K562 (cell line): ENCODE measurements around the gene PRCD.

Experiments
- EGR1 ChIP-seq: fragments of 450-650 bp; conservative IDR thresholded peaks from 2 replicates; pipeline ENCODE4 v1.6.1; 2017; ENCODE audit warnings: mild to moderate bottlenecking
- EZH2 ChIP-seq: IDR thresholded peaks from 2 replicates; pipeline ENCODE4 v1.6.1; 2012; ENCODE audit warnings: low read depth, mild to moderate bottlenecking, inconsistent platforms, low read length, borderline replicate concordance
- HDAC2 ChIP-seq: fragments of 450-650 bp; IDR thresholded peaks from 2 replicates; pipeline ENCODE4 v1.6.1; 2016; ENCODE audit warnings: mild to moderate bottlenecking
- HMG20A ChIP-seq: fragments of 450-650 bp; formaldehyde crosslinking; conservative IDR thresholded peaks from 2 replicates; pipeline ENCODE4 v1.4.0; 2020; ENCODE audit warnings: mild to moderate bottlenecking, mixed read lengths
- JUND ChIP-seq, 2 experiments: IDR thresholded peaks; 2 replicates in 1 of 2; 3 replicates in 1 of 2; pipeline ENCODE4 v1.6.1; 2011; ENCODE audit warnings: borderline replicate concordance in 2 of 2, low read depth in 2 of 2, low read length in 2 of 2, improper control_type of control experiment in 1 of 2, missing biosample characterization in 1 of 2, missing genetic modification characterization in 1 of 2, missing genetic modification reagents in 1 of 2
- POLR2A ChIP-seq: fragments of 450-650 bp; conservative IDR thresholded peaks from 2 replicates; pipeline ENCODE4 v1.6.1; 2016
- TEAD4 ChIP-seq, 2 experiments: sonication (generic) in 1 of 2; formaldehyde crosslinking in 1 of 2; IDR thresholded peaks; 2 replicates each; pipeline versions ENCODE4 v1.6.1 to v1.8.0; 2012 to 2022; ENCODE audit warnings: borderline replicate concordance in 1 of 2, inconsistent platforms in 1 of 2, low read length in 1 of 2, mild to moderate bottlenecking in 1 of 2, missing genetic modification reagents in 1 of 2
- ZNF3 ChIP-seq: fragments of 250-450 bp; sonication (Bioruptor Pico); IDR thresholded peaks from 2 replicates; pipeline ENCODE4 v1.5.0; 2021; ENCODE audit warnings: mild to moderate bottlenecking, moderate library complexity
- TF ChIP-seq, protein P1 (sequence below), 3 experiments: IDR thresholded peaks in 2 of 3; conservative IDR thresholded peaks in 1 of 3; 2 replicates each; pipeline ENCODE4 v1.5.1; 2011 to 2012; ENCODE audit warnings: low read length in 3 of 3, mild to moderate bottlenecking in 3 of 3, control low read depth in 2 of 3, improper control_type of control experiment in 1 of 3, inconsistent platforms in 1 of 3, low read depth in 1 of 3, mixed read lengths in 1 of 3, moderate library complexity in 1 of 3; ENCODE audit not compliant: insufficient read depth in 2 of 3
- TF ChIP-seq, protein P2 (sequence below): sonication (generic); formaldehyde crosslinking; IDR thresholded peaks from 2 replicates; pipeline ENCODE4 v1.4.0; 2020; ENCODE audit warnings: mild to moderate bottlenecking, missing genetic modification reagents
- TF ChIP-seq, protein P3 (sequence below): sonication (generic); formaldehyde crosslinking; IDR thresholded peaks from 2 replicates; pipeline ENCODE4 v1.8.1; 2023; ENCODE audit warnings: mild to moderate bottlenecking, missing genetic modification reagents

DNA sequence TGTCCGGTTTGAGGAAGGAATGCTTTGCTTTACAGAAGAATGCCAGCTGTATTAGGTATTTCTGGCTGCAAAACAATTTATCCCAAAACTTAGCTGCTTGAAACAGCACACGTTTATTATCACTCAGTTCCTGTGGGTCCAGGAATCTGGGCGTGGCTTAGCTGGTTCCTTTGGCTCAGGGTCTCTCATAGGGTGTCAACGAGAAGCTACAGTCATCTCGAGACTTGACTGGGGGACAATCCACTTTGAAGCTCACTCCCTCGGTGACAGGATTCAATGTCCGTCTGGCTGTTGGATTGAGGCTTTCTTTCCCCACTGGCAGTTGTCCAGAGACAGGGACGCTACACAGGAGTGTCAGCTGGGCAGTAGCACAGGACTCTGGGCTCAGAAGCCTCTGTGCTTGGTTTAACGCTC is 29.0 kb upstream of the PRCD start:
- TF ChIP-seq, protein P1, sequence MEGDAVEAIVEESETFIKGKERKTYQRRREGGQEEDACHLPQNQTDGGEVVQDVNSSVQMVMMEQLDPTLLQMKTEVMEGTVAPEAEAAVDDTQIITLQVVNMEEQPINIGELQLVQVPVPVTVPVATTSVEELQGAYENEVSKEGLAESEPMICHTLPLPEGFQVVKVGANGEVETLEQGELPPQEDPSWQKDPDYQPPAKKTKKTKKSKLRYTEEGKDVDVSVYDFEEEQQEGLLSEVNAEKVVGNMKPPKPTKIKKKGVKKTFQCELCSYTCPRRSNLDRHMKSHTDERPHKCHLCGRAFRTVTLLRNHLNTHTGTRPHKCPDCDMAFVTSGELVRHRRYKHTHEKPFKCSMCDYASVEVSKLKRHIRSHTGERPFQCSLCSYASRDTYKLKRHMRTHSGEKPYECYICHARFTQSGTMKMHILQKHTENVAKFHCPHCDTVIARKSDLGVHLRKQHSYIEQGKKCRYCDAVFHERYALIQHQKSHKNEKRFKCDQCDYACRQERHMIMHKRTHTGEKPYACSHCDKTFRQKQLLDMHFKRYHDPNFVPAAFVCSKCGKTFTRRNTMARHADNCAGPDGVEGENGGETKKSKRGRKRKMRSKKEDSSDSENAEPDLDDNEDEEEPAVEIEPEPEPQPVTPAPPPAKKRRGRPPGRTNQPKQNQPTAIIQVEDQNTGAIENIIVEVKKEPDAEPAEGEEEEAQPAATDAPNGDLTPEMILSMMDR (IDR thresholded peaks at IDR 0.05 in 2 of 3, conservative IDR thresholded peaks at IDR 0.05 in 1 of 3; ENCODE audit: insufficient read depth in 2 of 3, low read depth in 1 of 3, low read length in 3 of 3): no peak
- TF ChIP-seq JUND (IDR thresholded peaks at IDR 0.05; ENCODE audit: borderline replicate concordance, low read depth, low read length) (no peak), JUND (tag; IDR thresholded peaks at IDR 0.05; ENCODE audit: borderline replicate concordance, low read depth, low read length) (no peak), POLR2A (no peak), HDAC2 (no peak), ZNF3 (CRISPR knock-in tag) (no peak), TEAD4 (IDR thresholded peaks at IDR 0.05; ENCODE audit: low read length) (no peak), TEAD4 (CRISPR knock-in tag; IDR thresholded peaks at IDR 0.05; ENCODE audit: borderline replicate concordance) (no peak), EGR1 (no peak), HMG20A (CRISPR knock-in tag) (no peak), EZH2 (no peak)
- TF ChIP-seq, protein P2, sequence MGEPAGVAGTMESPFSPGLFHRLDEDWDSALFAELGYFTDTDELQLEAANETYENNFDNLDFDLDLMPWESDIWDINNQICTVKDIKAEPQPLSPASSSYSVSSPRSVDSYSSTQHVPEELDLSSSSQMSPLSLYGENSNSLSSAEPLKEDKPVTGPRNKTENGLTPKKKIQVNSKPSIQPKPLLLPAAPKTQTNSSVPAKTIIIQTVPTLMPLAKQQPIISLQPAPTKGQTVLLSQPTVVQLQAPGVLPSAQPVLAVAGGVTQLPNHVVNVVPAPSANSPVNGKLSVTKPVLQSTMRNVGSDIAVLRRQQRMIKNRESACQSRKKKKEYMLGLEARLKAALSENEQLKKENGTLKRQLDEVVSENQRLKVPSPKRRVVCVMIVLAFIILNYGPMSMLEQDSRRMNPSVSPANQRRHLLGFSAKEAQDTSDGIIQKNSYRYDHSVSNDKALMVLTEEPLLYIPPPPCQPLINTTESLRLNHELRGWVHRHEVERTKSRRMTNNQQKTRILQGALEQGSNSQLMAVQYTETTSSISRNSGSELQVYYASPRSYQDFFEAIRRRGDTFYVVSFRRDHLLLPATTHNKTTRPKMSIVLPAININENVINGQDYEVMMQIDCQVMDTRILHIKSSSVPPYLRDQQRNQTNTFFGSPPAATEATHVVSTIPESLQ: no peak
- TF ChIP-seq, protein P3, sequence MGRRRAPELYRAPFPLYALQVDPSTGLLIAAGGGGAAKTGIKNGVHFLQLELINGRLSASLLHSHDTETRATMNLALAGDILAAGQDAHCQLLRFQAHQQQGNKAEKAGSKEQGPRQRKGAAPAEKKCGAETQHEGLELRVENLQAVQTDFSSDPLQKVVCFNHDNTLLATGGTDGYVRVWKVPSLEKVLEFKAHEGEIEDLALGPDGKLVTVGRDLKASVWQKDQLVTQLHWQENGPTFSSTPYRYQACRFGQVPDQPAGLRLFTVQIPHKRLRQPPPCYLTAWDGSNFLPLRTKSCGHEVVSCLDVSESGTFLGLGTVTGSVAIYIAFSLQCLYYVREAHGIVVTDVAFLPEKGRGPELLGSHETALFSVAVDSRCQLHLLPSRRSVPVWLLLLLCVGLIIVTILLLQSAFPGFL (CRISPR knock-in tag): no peak
